ENCODE results near the gene DDAH2.

DNA sequence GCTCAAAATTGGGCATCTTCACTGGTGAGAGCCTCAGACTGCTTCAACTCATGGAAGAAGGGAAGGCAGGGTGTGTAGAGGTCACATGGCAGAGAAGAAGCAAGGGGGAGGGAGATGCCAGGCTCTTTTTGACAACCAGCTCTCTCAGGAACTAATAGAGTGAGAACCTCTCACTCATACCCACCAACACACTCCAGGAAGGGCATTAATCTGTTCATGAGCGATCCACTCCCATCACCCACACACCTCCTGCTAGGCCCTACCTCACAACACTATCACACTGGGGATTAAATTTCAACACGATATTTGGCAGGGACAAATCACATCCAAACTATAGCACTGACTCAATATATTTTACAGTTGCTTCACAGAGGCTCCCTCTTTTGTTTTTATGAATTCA lies 12.7 kb upstream of the DDAH2 start:
- TF ChIP-seq, protein P1, sequence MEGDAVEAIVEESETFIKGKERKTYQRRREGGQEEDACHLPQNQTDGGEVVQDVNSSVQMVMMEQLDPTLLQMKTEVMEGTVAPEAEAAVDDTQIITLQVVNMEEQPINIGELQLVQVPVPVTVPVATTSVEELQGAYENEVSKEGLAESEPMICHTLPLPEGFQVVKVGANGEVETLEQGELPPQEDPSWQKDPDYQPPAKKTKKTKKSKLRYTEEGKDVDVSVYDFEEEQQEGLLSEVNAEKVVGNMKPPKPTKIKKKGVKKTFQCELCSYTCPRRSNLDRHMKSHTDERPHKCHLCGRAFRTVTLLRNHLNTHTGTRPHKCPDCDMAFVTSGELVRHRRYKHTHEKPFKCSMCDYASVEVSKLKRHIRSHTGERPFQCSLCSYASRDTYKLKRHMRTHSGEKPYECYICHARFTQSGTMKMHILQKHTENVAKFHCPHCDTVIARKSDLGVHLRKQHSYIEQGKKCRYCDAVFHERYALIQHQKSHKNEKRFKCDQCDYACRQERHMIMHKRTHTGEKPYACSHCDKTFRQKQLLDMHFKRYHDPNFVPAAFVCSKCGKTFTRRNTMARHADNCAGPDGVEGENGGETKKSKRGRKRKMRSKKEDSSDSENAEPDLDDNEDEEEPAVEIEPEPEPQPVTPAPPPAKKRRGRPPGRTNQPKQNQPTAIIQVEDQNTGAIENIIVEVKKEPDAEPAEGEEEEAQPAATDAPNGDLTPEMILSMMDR (IDR thresholded peaks at IDR 0.05), result no peak
- no peak for TF ChIP-seq POLR2A (IDR thresholded peaks at IDR 0.05)
